Measurements from ENCODE around the gene PYM1. TPM values are rescaled to one million over a fixed set of nuclear protein-coding genes. Genes with fewer than 3 reads are reported as not detected.

Gene PYM1
- total and polyA plus RNA-seq, 2 of the 8 experiments (the other 6 are each of a cell fraction or from before 2014, with no cell fraction given) = 38.7 to 58.5 TPM

- no peaks in the 10 kb centered on the region for H3K9me3 ChIP-seq (ENCODE audit: insufficient read depth in 2 of 2, low read depth in 1 of 2, low read length in 1 of 2)
- TF ChIP-seq EP300 (IDR thresholded peaks at IDR 0.05; ENCODE audit: borderline replicate concordance in 1 of 2, low read depth in 2 of 2, low read length in 2 of 2) = no peak
- TF ChIP-seq HDAC2 (IDR thresholded peaks at IDR 0.05; ENCODE audit: borderline replicate concordance in 1 of 2, low read depth in 2 of 2, low read length in 2 of 2) = no peak
- no peak for TF ChIP-seq CHD2 (IDR thresholded peaks at IDR 0.05; ENCODE audit: low read length)
- no peak overlapping the region for H4K91ac ChIP-seq (replicated peaks; ENCODE audit: insufficient read length, low read length)
- no peak overlapping the region for H3K4me2 ChIP-seq (ENCODE audit: insufficient read depth in 1 of 2, low read depth in 2 of 2, low read length in 2 of 2)
- H3K4me3 ChIP-seq (ENCODE audit: extremely low read depth in 1 of 4, insufficient read depth in 2 of 4, low read depth in 3 of 4, low read length in 4 of 4) = no peak overlapping the region
- no peak overlapping the region for H2AFZ ChIP-seq (ENCODE audit: low read length)
- no peak overlapping the region for H2BK15ac ChIP-seq (ENCODE audit: low read length)
- H3K23ac ChIP-seq (ENCODE audit: insufficient read length) = no peak overlapping the region
- H3K18ac ChIP-seq (ENCODE audit: extremely low read depth, low read length) = no peak overlapping the region
- no peak overlapping the region for H3K9ac ChIP-seq (replicated peaks in 1 of 4; ENCODE audit: extremely low read depth in 1 of 4, low read depth in 3 of 4, low read length in 3 of 4)
- H3K23me2 ChIP-seq (ENCODE audit: low read depth, low read length) = no peaks in the 10 kb centered on the region
- no peaks in the 10 kb centered on the region for H3K4me1 ChIP-seq (replicated peaks in 1 of 4; ENCODE audit: control insufficient read depth in 3 of 4, insufficient read depth in 4 of 4, low read length in 3 of 4)
- DNase-seq (ENCODE audit: low read depth in 1 of 2, low spot score in 2 of 2) (no peak), FAIRE-seq (no peak)
- H2BK120ac ChIP-seq (replicated peaks; ENCODE audit: low read depth, low read length) = no peak overlapping the region
- CTCF ChIA-PET (ENCODE audit: partially characterized antibody) = interaction anchor here (0.6 to 6.0 kb wide), 4 partner anchors 14 to 86 kb away, joined by 3 to 41 read pairs (median 4); partner anchors contain the start of gene PYM1
- no peak overlapping the region for H2BK20ac ChIP-seq (ENCODE audit: low read length)
- peaks cover 3 to 8% of the 10 kb centered on the region in 2 experiments for H4K20me1 ChIP-seq (replicated peaks in 1 of 2; ENCODE audit: control insufficient read depth in 1 of 2, insufficient read depth in 2 of 2, low read length in 2 of 2)
- no peak overlapping the region for H3K14ac ChIP-seq (ENCODE audit: insufficient read length)
- no peak overlapping the region for H2BK12ac ChIP-seq (ENCODE audit: low read depth, low read length)
- no peak overlapping the region for H2BK5ac ChIP-seq (ENCODE audit: low read depth, low read length)
- no peak overlapping the region for H2AK5ac ChIP-seq (ENCODE audit: low read depth, low read length)
- 91% methylated on average over 4 of the region's 4 CpGs; no CpG with 5 or more reads in 1 of the 2 experiments for WGBS, 2 experiments (ENCODE audit: extremely low coverage in 1 of 2, insufficient coverage in 1 of 2, insufficient read length in 1 of 2, insufficient replicate concordance in 2 of 2, low coverage in 1 of 2, low lambda C conversion rate in 2 of 2, missing lambda C conversion rate in 1 of 2)
- peaks cover 3 to 50% of the 10 kb centered on the region in 2 experiments; a peak in 3 of 4 replicates for H3K79me2 ChIP-seq (ENCODE audit: control insufficient read depth in 1 of 2, insufficient read depth in 2 of 2, low read length in 2 of 2)
- no peak overlapping the region for H3K4ac ChIP-seq (replicated peaks; ENCODE audit: insufficient read length, low read depth, low read length)
- H4K5ac ChIP-seq (ENCODE audit: insufficient read length, low read depth, low read length) = no peak overlapping the region
- H3K27ac ChIP-seq (ENCODE audit: low read depth, low read length) = no peak overlapping the region
- H4K8ac ChIP-seq (ENCODE audit: extremely low read depth, insufficient read depth, low read length) = no peak overlapping the region
- H3K27me3 ChIP-seq (replicated peaks in 1 of 4; ENCODE audit: control insufficient read depth in 3 of 4, extremely low read depth in 1 of 4, insufficient read depth in 3 of 4, low read length in 3 of 4) = no peaks in the 10 kb centered on the region
- POLR2A ChIA-PET (ENCODE audit: partially characterized antibody) = interaction anchor here (0.9 to 2.5 kb wide), 4 partner anchors 13 to 93 kb away, joined by 3 to 9 read pairs (median 4); partner anchors contain the start of genes MMP19 and PYM1
- peaks cover 0 to 18% (median 1%) of the 10 kb centered on the region in 4 experiments; a peak in 1 of 8 replicates for H3K36me3 ChIP-seq (ENCODE audit: control insufficient read depth in 2 of 4, insufficient read depth in 4 of 4, low read length in 3 of 4)
- H3K56ac ChIP-seq (replicated peaks; ENCODE audit: insufficient read length, low read depth, low read length) = no peak overlapping the region
- no peaks in the 10 kb centered on the region; the same call in 1 of the 2 replicates for H3K79me1 ChIP-seq (ENCODE audit: low read depth, low read length)
These were observed 14.8 kb downstream of the PYM1 start for GRCh38 chr12:55912908-55913307.

All from H1 (cell line).